Measurements from ENCODE around the gene PIAS1.

The PIAS1 gene

DNA sequence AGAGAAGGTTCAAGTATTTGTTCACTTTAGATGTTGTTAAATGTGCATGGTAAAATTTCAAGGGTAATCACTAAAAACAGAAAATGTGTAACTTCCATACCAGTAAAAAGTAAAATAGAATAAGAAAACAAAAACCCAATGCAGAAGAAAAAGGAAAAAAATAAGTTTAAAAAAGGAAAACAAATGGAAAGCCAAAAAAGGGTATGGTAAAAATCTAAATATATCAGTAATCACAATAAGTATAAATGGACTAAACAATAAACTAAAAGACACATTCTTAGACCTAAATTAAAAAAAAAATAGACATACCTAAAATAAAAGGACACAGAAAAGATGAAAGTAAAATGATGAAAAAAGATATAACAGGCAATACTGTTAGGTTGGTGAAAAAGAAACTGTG lies 184.9 kb downstream of the PIAS1 start:
- TF ChIP-seq, protein P1, sequence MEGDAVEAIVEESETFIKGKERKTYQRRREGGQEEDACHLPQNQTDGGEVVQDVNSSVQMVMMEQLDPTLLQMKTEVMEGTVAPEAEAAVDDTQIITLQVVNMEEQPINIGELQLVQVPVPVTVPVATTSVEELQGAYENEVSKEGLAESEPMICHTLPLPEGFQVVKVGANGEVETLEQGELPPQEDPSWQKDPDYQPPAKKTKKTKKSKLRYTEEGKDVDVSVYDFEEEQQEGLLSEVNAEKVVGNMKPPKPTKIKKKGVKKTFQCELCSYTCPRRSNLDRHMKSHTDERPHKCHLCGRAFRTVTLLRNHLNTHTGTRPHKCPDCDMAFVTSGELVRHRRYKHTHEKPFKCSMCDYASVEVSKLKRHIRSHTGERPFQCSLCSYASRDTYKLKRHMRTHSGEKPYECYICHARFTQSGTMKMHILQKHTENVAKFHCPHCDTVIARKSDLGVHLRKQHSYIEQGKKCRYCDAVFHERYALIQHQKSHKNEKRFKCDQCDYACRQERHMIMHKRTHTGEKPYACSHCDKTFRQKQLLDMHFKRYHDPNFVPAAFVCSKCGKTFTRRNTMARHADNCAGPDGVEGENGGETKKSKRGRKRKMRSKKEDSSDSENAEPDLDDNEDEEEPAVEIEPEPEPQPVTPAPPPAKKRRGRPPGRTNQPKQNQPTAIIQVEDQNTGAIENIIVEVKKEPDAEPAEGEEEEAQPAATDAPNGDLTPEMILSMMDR (IDR thresholded peaks at IDR 0.05; ENCODE audit: control insufficient read depth, extremely low read depth, insufficient read depth), result no peak

GRCh38 chr15:68241088-68241935 lies 187.2 kb downstream of the PIAS1 start:
- TF ChIP-seq, protein P1 (IDR thresholded peaks at IDR 0.05; ENCODE audit: control insufficient read depth, extremely low read depth, insufficient read depth), result no peak
- no peak overlapping the region for H3K4me3 ChIP-seq (ENCODE audit: low read depth, low read length)
- DNase-seq (ENCODE audit: low read depth), result peak; percentile 18

More for the DNA sequence above, 184.9 kb downstream of the PIAS1 start:
- no peak for DNase-seq (ENCODE audit: low read depth)
- H3K4me3 ChIP-seq (ENCODE audit: low read depth, low read length), result no peak overlapping the region

Measured in LNCaP clone FGC (cell line).